Fibroblast of pulmonary artery (primary cell): Measurements from ENCODE around the gene LNPEP.

Experiments used
- DNase-seq: peaks from one replicate; pipeline ENCODE4 v3.0.0-alpha.2; 2010; ENCODE audit warnings: low read depth
- H3K4me3 ChIP-seq: replicated peaks from 2 replicates; pipeline ENCODE4 v1.5.1; 2011; ENCODE audit warnings: low read depth, mild to moderate bottlenecking, control low read depth, low read length, moderate library complexity
- CTCF ChIP-seq: IDR thresholded peaks from 2 replicates; pipeline ENCODE4 v1.5.1; 2011; ENCODE audit warnings: mild to moderate bottlenecking, control low read depth, low read length, inconsistent platforms; ENCODE audit errors: missing control alignments

The LNPEP gene

DNA sequence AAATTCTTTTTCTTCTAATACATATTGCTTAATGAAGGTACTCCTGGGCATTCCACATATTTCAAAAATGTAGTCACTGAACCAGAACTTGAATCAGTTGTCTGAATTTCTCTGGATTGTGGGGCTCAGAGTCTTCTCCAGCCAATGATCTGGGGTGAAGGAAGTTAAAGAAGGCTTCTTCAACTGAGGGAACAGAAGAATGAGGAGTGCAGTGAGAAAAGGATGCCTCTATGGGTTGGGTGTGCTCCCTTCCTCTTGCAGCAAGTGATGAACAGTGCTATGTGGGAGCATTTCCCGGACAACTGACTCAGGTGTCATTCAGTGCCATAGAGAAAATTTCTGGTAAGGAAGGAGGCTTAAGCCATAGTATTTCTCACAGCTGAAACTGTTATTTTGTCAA, 7.9 kb downstream of the LNPEP start:
- no peak for TF ChIP-seq CTCF
- no peak overlapping the region for H3K4me3 ChIP-seq
- DNase-seq, result no peak

- no peak overlapping the region for H3K4me3 ChIP-seq
- TF ChIP-seq CTCF, result no peak
- DNase-seq, result no peak
Observed at GRCh38 chr5:96945144-96945897, 9.4 kb downstream of the LNPEP start.

- H3K4me3 ChIP-seq, result no peak overlapping the region
- no peak for TF ChIP-seq CTCF
- DNase-seq, result no peak
Observed at GRCh38 chr5:96946381-96946780, 10.5 kb downstream of the LNPEP start.

DNA sequence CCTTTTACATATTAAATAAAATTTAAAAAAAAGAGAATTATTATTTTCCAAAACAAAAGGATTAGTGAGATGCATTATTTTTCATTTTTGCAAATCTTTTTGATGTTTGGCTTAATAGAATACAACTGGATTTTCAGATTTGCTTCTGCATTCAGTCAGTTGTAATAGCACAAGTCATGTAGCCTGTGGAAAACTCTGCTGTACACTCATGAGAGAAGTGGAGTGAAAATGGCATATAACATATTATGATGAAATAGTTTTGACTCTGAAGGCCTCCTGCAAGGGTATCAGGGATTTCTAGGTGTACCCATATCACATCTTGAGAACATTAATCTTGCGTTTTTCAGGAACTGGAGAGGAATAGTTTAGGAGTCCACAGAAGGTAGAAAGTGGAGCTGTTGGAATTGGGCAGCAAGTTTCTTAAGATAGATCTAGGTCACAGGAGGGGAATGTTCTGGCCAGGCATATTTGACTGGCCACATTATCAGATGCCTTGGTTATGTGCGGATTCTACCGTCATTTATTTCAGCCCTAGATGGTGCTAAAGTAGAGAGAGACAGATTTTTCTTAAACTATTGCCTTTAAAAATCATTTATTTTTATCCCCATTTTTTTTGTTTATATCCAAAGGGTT, 16.4 kb downstream of the LNPEP start:
- no peak for DNase-seq
- H3K4me3 ChIP-seq, result no peak overlapping the region
- TF ChIP-seq CTCF, result no peak

DNA sequence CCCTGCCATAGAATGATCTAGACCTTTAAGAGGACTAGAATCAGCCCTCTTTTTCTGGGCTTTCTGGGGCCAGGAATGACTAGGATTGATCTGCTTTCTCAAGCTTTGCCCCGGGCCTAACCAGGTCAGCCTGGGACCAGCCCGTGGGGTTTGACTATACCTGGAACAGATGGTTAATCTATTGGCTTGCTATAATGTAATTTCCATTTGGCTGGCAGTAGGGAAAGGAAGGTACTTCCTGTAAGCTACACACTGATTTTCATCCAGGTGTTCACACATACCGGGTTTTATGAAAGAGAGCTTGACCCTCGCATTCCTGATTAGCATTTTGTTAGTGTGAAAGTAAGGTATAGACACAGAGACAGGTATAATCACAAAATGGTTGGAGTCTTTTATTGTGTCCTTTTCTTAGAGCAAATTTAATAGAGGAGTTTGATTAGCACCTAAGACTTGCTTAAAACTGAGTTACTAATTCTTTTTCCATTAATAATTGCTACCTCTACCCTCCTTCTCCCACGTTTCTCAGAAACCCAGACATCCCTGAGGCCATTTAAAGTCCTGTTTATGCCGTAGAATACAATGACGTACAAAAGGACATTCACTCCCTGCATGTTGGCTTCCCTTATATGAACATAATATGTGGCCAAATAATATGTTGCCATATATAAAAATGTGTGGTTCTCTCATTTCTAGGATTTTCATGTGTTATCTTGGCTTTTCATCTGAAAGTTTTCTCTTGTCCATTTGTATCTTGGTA, 17.3 kb downstream of the LNPEP start:
- DNase-seq, result no peak
- H3K4me3 ChIP-seq, result no peak overlapping the region
- no peak for TF ChIP-seq CTCF

GRCh38 chr5:96957254-96958049, 21.6 kb downstream of the LNPEP start:
- no peak overlapping the region for H3K4me3 ChIP-seq
- no peak for TF ChIP-seq CTCF
- DNase-seq, result no peak
